B cell (primary cell): ENCODE results near the gene CAPS. TPM values are rescaled to one million over a fixed set of nuclear protein-coding genes. Genes with fewer than 3 reads are reported as not detected.

Experiments
- ATAC-seq: fragments of 200-7000 bp; cut with Tn5 transposase; one replicate; pipeline ENCODE4 v1.10.0; 2021; ENCODE audit warnings: low read depth, mild to moderate bottlenecking, moderate number of reproducible peaks, moderate library complexity
- CTCF ChIA-PET: fragments of 350-600 bp; sonication (Branson Sonifier 250); formaldehyde crosslinking; loops from one replicate; lab custom pipeline; 2021; ENCODE audit warnings: antibody characterized with exemption, inconsistent platforms; lab: Charles Lee
- POLR2A ChIA-PET: fragments of 350-600 bp; sonication (Branson Sonifier 250); formaldehyde crosslinking; loops from one replicate; lab custom pipeline; 2021; ENCODE audit warnings: antibody characterized with exemption; lab: Charles Lee
- DNase-seq: peaks from one replicate; pipeline ENCODE4 v3.0.0; 2013
- H2AFZ ChIP-seq: 2 replicates; pipeline ENCODE4 v1.6.1; 2012; ENCODE audit warnings: mild to moderate bottlenecking, low read depth, low read length; ENCODE audit not compliant: insufficient read depth, poor library complexity, severe bottlenecking
- H3K27ac ChIP-seq, 2 donors: 1 replicate in 1 of 2; 2 replicates in 1 of 2; pipeline ENCODE4 v1.5.1; 2012 to 2013; ENCODE audit warnings: low read length in 2 of 2, mild to moderate bottlenecking in 2 of 2, moderate library complexity in 1 of 2
- H3K27me3 ChIP-seq, 4 experiments: fragments of 200-600 bp in 1 of 4; sonication (generic) in 1 of 4; replicated peaks in 1 of 4; 1 replicate in 2 of 4; 2 replicates in 2 of 4; pipeline versions ENCODE4 v1.6.1 to v1.7.0; 2013 to 2016; ENCODE audit warnings: low read length in 3 of 4, mild to moderate bottlenecking in 2 of 4, mixed read lengths in 1 of 4, moderate library complexity in 1 of 4; ENCODE audit not compliant: insufficient read depth in 4 of 4, control insufficient read depth in 3 of 4; ENCODE audit errors: control extremely low read depth in 1 of 4
- H3K36me3 ChIP-seq, 2 experiments: replicated peaks in 1 of 2; 1 replicate in 1 of 2; 2 replicates in 1 of 2; pipeline versions ENCODE4 v1.6.1 to v1.7.1; 2013; ENCODE audit warnings: low read length in 1 of 2; ENCODE audit not compliant: insufficient read depth in 2 of 2, control insufficient read depth in 1 of 2; ENCODE audit errors: control extremely low read depth in 1 of 2, extremely low read depth in 1 of 2
- H3K4me1 ChIP-seq, 2 donors: fragments of 200-600 bp in 1 of 2; sonication (generic) in 1 of 2; 1 replicate in 1 of 2; 2 replicates in 1 of 2; pipeline versions ENCODE4 v1.5.1 to v1.6.1; 2013 to 2017; ENCODE audit warnings: low read length in 2 of 2; ENCODE audit not compliant: control insufficient read depth in 2 of 2, insufficient read depth in 2 of 2
- H3K4me2 ChIP-seq: replicated peaks from 2 replicates; pipeline ENCODE3; 2012; ENCODE audit warnings: mild to moderate bottlenecking, low read depth, low read length; ENCODE audit not compliant: poor library complexity, severe bottlenecking
- H3K4me3 ChIP-seq, 5 experiments: fragments of 200-600 bp in 1 of 5; sonication (generic) in 1 of 5; 1 replicate in 3 of 5; 2 replicates in 2 of 5; pipeline versions ENCODE4 v1.5.1 to v1.7.0; 2011 to 2016; ENCODE audit warnings: low read length in 4 of 5, mild to moderate bottlenecking in 4 of 5, low read depth in 2 of 5, control low read depth in 1 of 5, moderate library complexity in 1 of 5; ENCODE audit not compliant: insufficient read depth in 1 of 5; ENCODE audit errors: control extremely low read depth in 1 of 5, extremely low read depth in 1 of 5
- H3K79me2 ChIP-seq: fragments of 200-600 bp; sonication (generic); one replicate; pipeline ENCODE4 v1.6.0; 2016; ENCODE audit warnings: low read length; ENCODE audit not compliant: control insufficient read depth, insufficient read depth
- H3K9ac ChIP-seq: fragments of 200-600 bp; sonication (generic); 2 replicates; pipeline ENCODE4 v1.6.1; 2017; ENCODE audit warnings: mild to moderate bottlenecking, low read length, moderate library complexity
- H3K9me3 ChIP-seq, 3 donors: one replicate each; pipeline versions ENCODE4 v1.6.1 to v1.7.1; 2013; ENCODE audit warnings: low read length in 2 of 3; ENCODE audit not compliant: control insufficient read depth in 2 of 3, insufficient read depth in 1 of 3; ENCODE audit errors: control extremely low read depth in 1 of 3
- H4K20me1 ChIP-seq: 2 replicates; pipeline ENCODE4 v1.6.0; 2012; ENCODE audit warnings: mild to moderate bottlenecking, low read length; ENCODE audit not compliant: insufficient read depth, control insufficient read depth, poor library complexity, severe bottlenecking
- H3K27ac Mint-ChIP-seq: one replicate; pipeline ENCODE4 v1.8.0; 2021; ENCODE audit warnings: mixed read lengths
- H3K27me3 Mint-ChIP-seq: one replicate; pipeline ENCODE4 v1.8.0; 2021; ENCODE audit warnings: mixed read lengths
- H3K4me1 Mint-ChIP-seq: one replicate; pipeline ENCODE4 v1.8.0; 2021; ENCODE audit warnings: mixed read lengths
- H3K4me3 Mint-ChIP-seq: one replicate; pipeline ENCODE4 v1.8.0; 2021; ENCODE audit warnings: mixed read lengths
- H3K9me3 Mint-ChIP-seq: one replicate; pipeline ENCODE4 v1.8.0; 2022; ENCODE audit warnings: mixed read lengths; ENCODE audit not compliant: insufficient read depth
- CTCF ChIP-seq: fragments of 200-600 bp; IDR thresholded peaks from one replicate; pipeline ENCODE4 v1.8.0; 2022; ENCODE audit warnings: antibody characterized with exemption, mild to moderate bottlenecking
- EZH2 ChIP-seq: IDR thresholded peaks from 2 replicates; pipeline ENCODE4 v1.6.1; 2012; ENCODE audit warnings: borderline replicate concordance, low read depth, mild to moderate bottlenecking, moderate library complexity, low read length; ENCODE audit not compliant: insufficient read depth, poor library complexity, severe bottlenecking
- WGBS: methylation state at CpG from one replicate; pipeline ENCODE4 v1.1.5; 2013; ENCODE audit warnings: missing lambda C conversion rate; ENCODE audit not compliant: insufficient coverage; 5-methylcytosine and 5-hydroxymethylcytosine counted together
- intact Hi-C: fragments of 100-400 bp; cut with micrococcal nuclease; formaldehyde crosslinking; loops from one replicate; pipeline ENCODE4 v1.10.0; 2022
- polyA plus RNA-seq: library from polyadenylated mRNA; depleted of rRNA; stranded (reverse); fragments of >200 nt; gene quantifications from 2 replicates; pipeline ENCODE4 v1.2.3, GENCODE V29; 2012
- total RNA-seq, 2 donors: library from RNA; stranded (reverse); fragments of 120-200 nt in 1 of 2; gene quantifications; 1 replicate in 1 of 2; 2 replicates in 1 of 2; pipeline versions ENCODE4 v1.2.3 to v1.2.4, GENCODE V29; 2013 to 2022

The CAPS gene
- total and polyA plus RNA-seq, 2 donors (not counting 1 experiment from before 2014, with no cell fraction given), result 40.0 to 65.7 TPM

- intact Hi-C loops, result no loop called here
- no peak overlapping the region for H3K27ac Mint-ChIP-seq
- Histone ChIP-seq H3K4me3 (no peak overlapping the region), H3K4me1 (peaks cover 0 to 4% of the 10 kb centered on the region in 2 donors), H3K36me3 (peaks cover 0 to 13% of the 10 kb centered on the region in 2 experiments), H3K9me3 (peaks cover 0 to 12% (median 0%) of the 10 kb centered on the region in 3 donors), H2AFZ (no peak overlapping the region), H3K79me2 (peaks cover 17% of the 10 kb centered on the region), H3K9ac (no peak overlapping the region), H4K20me1 (peaks cover 44% of the 10 kb centered on the region), H3K27me3 (peaks cover 0 to 15% (median 3%) of the 10 kb centered on the region in 4 experiments), H3K27ac (no peak overlapping the region), H3K4me2 (no peak overlapping the region)
- H3K9me3 Mint-ChIP-seq, result no peaks in the 10 kb centered on the region
- ATAC-seq (no peak), DNase-seq (no peak)
- ChIA-PET CTCF (no interaction called here), POLR2A (interaction anchor here (0.6 kb wide), 1 partner anchor 810 kb away, joined by 3 read pairs; no protein-coding TSS in a partner anchor)
- H3K27me3 Mint-ChIP-seq, result no peaks in the 10 kb centered on the region
- WGBS, result 85% methylated on average over 4 of the region's 8 CpGs
- no peak for TF ChIP-seq EZH2
- no peak for TF ChIP-seq CTCF
- H3K4me1 Mint-ChIP-seq, result peaks cover 4% of the 10 kb centered on the region
- no peak overlapping the region for H3K4me3 Mint-ChIP-seq
These were observed 18.2 kb upstream of the CAPS start for GRCh38 chr19:5895890-5896289.

GRCh38 chr19:5896365-5897076 is 17.5 kb upstream of the CAPS start:
- POLR2A ChIA-PET, result interaction anchor here (0.6 kb wide), 1 partner anchor 810 kb away, joined by 3 read pairs; no protein-coding TSS in a partner anchor
- CTCF ChIA-PET, result no interaction called here
- no peak overlapping the region for H3K9ac ChIP-seq
- ATAC-seq (no peak), DNase-seq (no peak)
- H3K27me3 ChIP-seq, result peaks cover 0 to 9% (median 2%) of the 10 kb centered on the region in 4 experiments
- H3K9me3 Mint-ChIP-seq, result no peaks in the 10 kb centered on the region
- 95% methylated on average over 29 of the region's 29 CpGs for WGBS
- no peak for TF ChIP-seq EZH2
- TF ChIP-seq CTCF, result no peak
- H3K36me3 ChIP-seq, result peaks cover 0 to 13% of the 10 kb centered on the region in 2 experiments
- no peak overlapping the region for H3K4me3 Mint-ChIP-seq
- H3K27me3 Mint-ChIP-seq, result no peaks in the 10 kb centered on the region
- no peak overlapping the region for H2AFZ ChIP-seq
- H3K4me1 ChIP-seq, result peaks cover 0 to 4% of the 10 kb centered on the region in 2 donors
- H3K4me2 ChIP-seq, result no peak overlapping the region
- H3K9me3 ChIP-seq, result peaks cover 0 to 5% (median 0%) of the 10 kb centered on the region in 3 donors
- peaks cover 44% of the 10 kb centered on the region for H4K20me1 ChIP-seq
- H3K4me1 Mint-ChIP-seq, result peaks cover 11% of the 10 kb centered on the region
- H3K27ac ChIP-seq, result no peak overlapping the region
- peaks cover 23% of the 10 kb centered on the region for H3K79me2 ChIP-seq
- no peak overlapping the region for H3K27ac Mint-ChIP-seq
- no peak overlapping the region for H3K4me3 ChIP-seq
- intact Hi-C loops, result no loop called here
